GM23248 (cell line): ENCODE results near the gene PCID2. TPM values are rescaled to one million over a fixed set of nuclear protein-coding genes. Genes with fewer than 3 reads are reported as not detected.

Source experiments
- DNase-seq: peaks from one replicate; pipeline ENCODE4 v3.0.0-alpha.2; 2015
- H2AFZ ChIP-seq: fragments of 200-600 bp; sonication (generic); 2 replicates; pipeline ENCODE4 v1.6.1; 2016; ENCODE audit warnings: antibody characterized with exemption
- H3F3A ChIP-seq: fragments of 200-600 bp; sonication (generic); 2 replicates; pipeline ENCODE4 v1.6.1; 2016; ENCODE audit warnings: mild to moderate bottlenecking, antibody characterized with exemption, mixed run types; ENCODE audit not compliant: insufficient read depth
- H3K27ac ChIP-seq: fragments of 200-600 bp; sonication (generic); 2 replicates; pipeline ENCODE4 v1.5.1; 2016; ENCODE audit warnings: mild to moderate bottlenecking
- H3K27me3 ChIP-seq: fragments of 200-600 bp; sonication (generic); replicated peaks from 2 replicates; pipeline ENCODE4 v1.6.1; 2016; ENCODE audit warnings: mild to moderate bottlenecking; ENCODE audit not compliant: insufficient read depth
- H3K36me3 ChIP-seq: fragments of 200-600 bp; sonication (generic); 2 replicates; pipeline ENCODE4 v1.6.1; 2016; ENCODE audit warnings: low read depth, mild to moderate bottlenecking
- H3K4me1 ChIP-seq: fragments of 200-600 bp; sonication (generic); 2 replicates; pipeline ENCODE4 v1.6.1; 2016; ENCODE audit warnings: mild to moderate bottlenecking; ENCODE audit not compliant: insufficient read depth
- H3K4me2 ChIP-seq: fragments of 200-600 bp; sonication (generic); one replicate; pipeline ENCODE4 v1.6.1; 2016; ENCODE audit warnings: mild to moderate bottlenecking; ENCODE audit not compliant: unreplicated experiment
- H3K4me3 ChIP-seq: fragments of 200-600 bp; sonication (generic); 2 replicates; pipeline ENCODE4 v1.5.1; 2016; ENCODE audit warnings: mild to moderate bottlenecking
- H3K79me2 ChIP-seq: fragments of 200-600 bp; sonication (generic); 2 replicates; pipeline ENCODE4 v1.6.1; 2016; ENCODE audit warnings: mild to moderate bottlenecking; ENCODE audit not compliant: insufficient read depth
- H3K9ac ChIP-seq: fragments of 200-600 bp; sonication (generic); 2 replicates; pipeline ENCODE4 v1.6.1; 2016; ENCODE audit warnings: mild to moderate bottlenecking
- H3K9me2 ChIP-seq: fragments of 200-600 bp; sonication (generic); 2 replicates; pipeline ENCODE4 v1.6.1; 2016; ENCODE audit warnings: mixed run types, mild to moderate bottlenecking, moderate library complexity; ENCODE audit not compliant: insufficient read depth
- H3K9me3 ChIP-seq: fragments of 200-600 bp; sonication (generic); one replicate; pipeline ENCODE4 v1.6.1; 2017; ENCODE audit warnings: low read depth
- H4K20me1 ChIP-seq: fragments of 200-600 bp; sonication (generic); 2 replicates; pipeline ENCODE4 v1.6.0; 2016; ENCODE audit not compliant: insufficient read depth
- EZH2 ChIP-seq: fragments of 200-600 bp; sonication (generic); IDR thresholded peaks from 2 replicates; pipeline ENCODE4 v1.6.1; 2018; ENCODE audit warnings: antibody characterized with exemption, mild to moderate bottlenecking; ENCODE audit not compliant: insufficient read depth, poor library complexity, severe bottlenecking
- EZH2phosphoT487 ChIP-seq: fragments of 200-600 bp; sonication (generic); IDR thresholded peaks from 2 replicates; pipeline ENCODE4 v1.6.1; 2018; ENCODE audit warnings: antibody characterized with exemption, moderate library complexity, mild to moderate bottlenecking, low read depth; ENCODE audit not compliant: insufficient read depth
- WGBS, 2 experiments: methylation state at CpG; one replicate each; pipeline ENCODE4 v1.1.6; 2015 to 2017; ENCODE audit warnings: low lambda C conversion rate in 2 of 2, low coverage in 1 of 2; ENCODE audit errors: missing lambda C conversion rate in 2 of 2; 5-methylcytosine and 5-hydroxymethylcytosine counted together
- in situ Hi-C: fragments of 300-500 bp; cut with MboI; formaldehyde crosslinking; loops from 2 replicates; pipeline ENCODE4 v1.15.0; 2020
- polyA plus RNA-seq: library from polyadenylated mRNA; unstranded; fragments of >200 nt; fragmentation: Nextera tagmentation; extraction: Ambion mirVana; gene quantifications from 2 replicates; pipeline ENCODE4 v1.2.1, GENCODE V29; 2016
- total RNA-seq: library from RNA; depleted of rRNA; stranded (reverse); fragments of >200 nt; shearing (Covaris generic); gene quantifications from 2 replicates; pipeline ENCODE4 v1.2.3, GENCODE V29; 2014

Gene PCID2
- total and polyA plus RNA-seq, 2 experiments from 2014 or later = 58.3 to 60.7 TPM

DNA sequence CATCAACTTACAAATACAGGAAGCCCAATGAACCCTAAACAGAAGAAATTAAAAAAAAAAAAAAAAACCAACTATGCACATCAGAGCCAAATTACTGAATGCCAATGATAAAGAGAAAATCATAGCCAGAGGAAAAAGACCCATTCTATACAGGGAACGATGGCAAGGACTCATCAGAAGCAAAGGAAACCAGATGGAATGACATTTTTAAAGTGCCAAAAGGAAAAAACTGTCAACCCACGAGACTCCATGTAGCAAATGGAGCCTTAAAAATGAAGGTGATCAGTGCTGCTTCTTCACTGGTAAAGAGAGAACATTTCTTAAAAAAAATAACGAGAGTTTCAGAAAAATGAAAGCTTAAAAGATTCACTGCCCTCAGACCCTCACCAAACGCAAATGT lies 18.3 kb downstream of the PCID2 start:
- H3K79me2 ChIP-seq = peaks cover 58% of the 10 kb centered on the region
- H2AFZ ChIP-seq = no peak overlapping the region
- H3K4me1 ChIP-seq = peaks cover 27% of the 10 kb centered on the region
- H3K4me2 ChIP-seq = no peak overlapping the region
- H3K9me3 ChIP-seq = no peaks in the 10 kb centered on the region
- TF ChIP-seq EZH2phosphoT487 = no peak
- no peak for TF ChIP-seq EZH2
- no peak overlapping the region for H3K27ac ChIP-seq
- DNase-seq = no peak
- H3K9ac ChIP-seq = no peak overlapping the region
- no peaks in the 10 kb centered on the region for H3K9me2 ChIP-seq
- no peaks in the 10 kb centered on the region for H4K20me1 ChIP-seq
- peaks cover 40% of the 10 kb centered on the region for H3F3A ChIP-seq
- peaks cover 30% of the 10 kb centered on the region for H3K36me3 ChIP-seq
- WGBS, 2 experiments = 75 to 79% methylated on average over 4 of the region's 4 CpGs
- in situ Hi-C loops = no loop called here
- H3K4me3 ChIP-seq = no peak overlapping the region
- H3K27me3 ChIP-seq = no peaks in the 10 kb centered on the region

- Histone ChIP-seq H3K9ac (peak overlapping the region; percentile 43), H3K4me2 (peak overlapping the region; percentile 64)
- DNase-seq = no peak
These were observed 20.4 kb downstream of the PCID2 start for GRCh38 chr13:113187883-113188665.

DNA sequence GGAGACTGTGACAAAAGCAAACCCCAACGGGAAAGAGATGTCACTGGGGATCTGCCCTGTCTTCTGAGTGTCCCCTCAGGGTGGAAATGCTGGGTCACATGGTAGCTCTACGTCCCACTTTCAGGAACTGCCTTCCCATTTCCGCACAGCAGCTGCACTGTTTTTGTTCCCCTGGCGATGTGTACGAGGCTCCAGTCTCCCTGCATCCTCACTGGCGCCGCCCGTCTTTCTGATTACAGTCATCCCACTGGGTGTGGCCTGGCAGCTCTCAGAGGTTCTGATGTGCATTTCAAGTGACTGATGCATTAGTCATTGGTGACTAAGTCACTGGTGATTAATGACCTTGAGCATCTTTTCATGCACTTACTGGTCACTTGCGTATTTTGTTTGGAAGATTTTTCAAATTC lies 21.2 kb downstream of the PCID2 start:
- no peak for TF ChIP-seq EZH2phosphoT487
- TF ChIP-seq EZH2 = no peak
- Histone ChIP-seq H3K4me1 (peaks cover 19% of the 10 kb centered on the region), H3K9ac (peak overlapping the region; percentile 74), H3K4me3 (peak overlapping the region; percentile 47), H3F3A (peaks cover 18% of the 10 kb centered on the region), H4K20me1 (no peaks in the 10 kb centered on the region), H3K27me3 (no peaks in the 10 kb centered on the region), H3K4me2 (peak overlapping the region; percentile 64), H2AFZ (peak overlapping the region; percentile 59), H3K79me2 (peaks cover 82% of the 10 kb centered on the region), H3K9me2 (no peaks in the 10 kb centered on the region), H3K27ac (peak overlapping the region; percentile 97), H3K9me3 (no peaks in the 10 kb centered on the region), H3K36me3 (peaks cover 36% of the 10 kb centered on the region)
- WGBS, 2 experiments = 1% methylated on average over 9 of the region's 9 CpGs
- peak; percentile 100 for DNase-seq
- in situ Hi-C loops = no loop called here

More at GRCh38 chr13:113187883-113188665, 20.4 kb downstream of the PCID2 start:
- in situ Hi-C loops = no loop called here
- H3K4me3 ChIP-seq = peak overlapping the region; percentile 32; the same call in 1 of the 2 replicates
- H4K20me1 ChIP-seq = no peaks in the 10 kb centered on the region
- H3F3A ChIP-seq = peaks cover 26% of the 10 kb centered on the region
- no peak overlapping the region for H2AFZ ChIP-seq
- H3K36me3 ChIP-seq = peaks cover 30% of the 10 kb centered on the region
- peak overlapping the region; percentile 97 for H3K27ac ChIP-seq
- no peaks in the 10 kb centered on the region for H3K27me3 ChIP-seq
- no peak for TF ChIP-seq EZH2phosphoT487
- TF ChIP-seq EZH2 = no peak
- 92 to 93% methylated on average over 23 of the region's 23 CpGs for WGBS, 2 experiments
- peaks cover 24% of the 10 kb centered on the region for H3K4me1 ChIP-seq
- H3K9me2 ChIP-seq = no peaks in the 10 kb centered on the region
- H3K9me3 ChIP-seq = no peaks in the 10 kb centered on the region
- peaks cover 76% of the 10 kb centered on the region for H3K79me2 ChIP-seq

DNA sequence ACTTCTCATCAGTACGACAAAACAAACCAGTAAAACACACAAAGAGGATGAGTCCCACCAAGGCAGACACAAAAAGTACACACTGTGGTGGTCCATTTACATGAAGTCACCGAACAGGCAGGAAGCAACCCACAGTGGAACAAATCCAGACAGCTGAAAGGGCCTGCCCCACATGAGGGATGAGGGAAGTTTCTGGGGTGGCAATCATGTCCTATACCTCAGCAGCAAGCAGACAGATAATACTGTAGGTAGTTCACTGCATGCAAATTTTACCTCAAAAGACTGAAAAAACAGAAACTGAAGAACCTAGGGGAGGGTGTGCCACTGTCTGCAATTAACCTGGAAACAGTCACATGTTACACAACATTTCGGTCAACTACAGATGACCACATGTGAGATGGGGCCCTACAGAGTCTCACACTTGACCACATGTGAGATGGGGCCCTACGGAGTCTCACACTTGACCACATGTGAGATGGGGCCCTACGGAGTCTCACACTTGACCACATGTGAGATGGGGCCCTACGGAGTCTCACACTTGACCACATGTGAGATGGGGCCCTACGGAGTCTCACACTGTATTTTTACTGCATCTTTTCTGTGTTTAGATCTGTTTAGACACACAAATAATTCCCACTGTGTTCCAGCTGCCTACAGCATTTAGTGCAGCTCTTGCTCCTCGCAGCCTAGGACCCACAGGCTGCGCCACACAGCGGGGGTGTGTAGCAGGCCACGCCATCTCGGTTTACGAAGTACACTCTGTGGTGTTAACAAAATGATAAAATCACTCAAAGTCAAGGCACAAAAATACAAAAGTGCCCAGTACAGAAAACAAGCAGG lies 22.2 kb downstream of the PCID2 start:
- Histone ChIP-seq H3K4me1 (peaks cover 19% of the 10 kb centered on the region), H4K20me1 (no peaks in the 10 kb centered on the region), H2AFZ (no peak overlapping the region), H3K36me3 (peaks cover 39% of the 10 kb centered on the region), H3K9me3 (no peaks in the 10 kb centered on the region), H3K79me2 (peaks cover 79% of the 10 kb centered on the region), H3K4me2 (peak overlapping the region; percentile 27), H3K9ac (peak overlapping the region; percentile 74), H3F3A (peaks cover 16% of the 10 kb centered on the region), H3K9me2 (no peaks in the 10 kb centered on the region), H3K27ac (peak overlapping the region; percentile 97), H3K4me3 (no peak overlapping the region), H3K27me3 (no peaks in the 10 kb centered on the region)
- no peak for DNase-seq
- in situ Hi-C loops = no loop called here
- WGBS, 2 experiments = 84 to 89% methylated on average over 12 to 13 of the region's 13 CpGs
- TF ChIP-seq EZH2 (no peak), EZH2phosphoT487 (no peak)
